Colonic mucosa (tissue), 4 donors: ENCODE data around the gene FMO5. TPM values are rescaled to one million over a fixed set of nuclear protein-coding genes. Genes with fewer than 3 reads are reported as not detected.
"Not testable (repeated sequence)": the region's sequence is repeated elsewhere in the genome, so short reads cannot be mapped to it uniquely, and the experiment has no call there.

Experiments
- DNase-seq: peaks from one replicate; pipeline ENCODE4 v3.0.0-alpha.2; 2020
- H3K27ac ChIP-seq: fragments of 200-600 bp; one replicate; pipeline ENCODE4 v1.8.0; 2021
- H3K27me3 ChIP-seq: fragments of 200-600 bp; one replicate; pipeline ENCODE4 v1.8.0; 2021
- H3K36me3 ChIP-seq: fragments of 200-600 bp; one replicate; pipeline ENCODE4 v1.8.0; 2021
- H3K4me1 ChIP-seq: fragments of 200-600 bp; one replicate; pipeline ENCODE4 v1.8.0; 2021; ENCODE audit warnings: mild to moderate bottlenecking
- H3K4me3 ChIP-seq: fragments of 200-600 bp; one replicate; pipeline ENCODE4 v1.8.0; 2021
- H3K9ac ChIP-seq, 2 donors: one replicate each; pipeline ENCODE4 v1.7.0; 2013; ENCODE audit warnings: control low read depth in 2 of 2, low read depth in 2 of 2, low read length in 2 of 2
- H3K9me3 ChIP-seq: fragments of 200-600 bp; one replicate; pipeline ENCODE4 v1.8.0; 2021
- CTCF ChIP-seq: fragments of 200-600 bp; IDR thresholded peaks from one replicate; pipeline ENCODE4 v1.8.0; 2022; ENCODE audit warnings: antibody characterized with exemption, mild to moderate bottlenecking
- intact Hi-C: fragments of 100-400 bp; cut with DNase I; formaldehyde crosslinking; loops from one replicate; pipeline ENCODE4 v1.14.1; 2022
- total RNA-seq, 2 donors: library from RNA; stranded (reverse); fragmentation: NEBNext Ultra II Directional in 1 of 2; extraction: Animal tissue kit (Norgen Biotek cat#: 25700) in 1 of 2; gene quantifications; one replicate each; pipeline ENCODE4 v1.2.1, GENCODE V29; 2021
- donor health status: healthy.
- donor health status: DM: no; HTN: no; CAD: no.
- donor health status: DM: no; HTN: no; CAD: no.

FMO5 gene
- total RNA-seq, 2 donors from 2014 or later, result 22.9 to 65.6 TPM

GRCh38 chr1:147238053-147238902, 13.1 kb upstream of the FMO5 start:
- no peaks in the 10 kb centered on the region for H3K9me3 ChIP-seq
- no peaks in the 10 kb centered on the region for H3K36me3 ChIP-seq
- H3K27me3 ChIP-seq, result no peaks in the 10 kb centered on the region
- intact Hi-C loops, result no loop called here
- H3K4me1 ChIP-seq, result peaks cover 3% of the 10 kb centered on the region
- peak overlapping the region in 1 of 2 donors; percentile 57 for H3K9ac ChIP-seq
- no peak for DNase-seq
- TF ChIP-seq CTCF, result no peak
- H3K27ac ChIP-seq, result peak overlapping the region; percentile 81
- H3K4me3 ChIP-seq, result no peak overlapping the region

- Histone ChIP-seq H3K9me3 (no peaks in the 10 kb centered on the region), H3K27ac (peak overlapping the region; percentile 81), H3K4me3 (no peak overlapping the region), H3K27me3 (no peaks in the 10 kb centered on the region), H3K36me3 (no peaks in the 10 kb centered on the region), H3K4me1 (peaks cover 3% of the 10 kb centered on the region), H3K9ac (peak overlapping the region in 1 of 2 donors; percentile 56)
- intact Hi-C loops, result no loop called here
- TF ChIP-seq CTCF, result no peak
- peak; percentile 70 for DNase-seq
These were observed 12.0 kb upstream of the FMO5 start for GRCh38 chr1:147236959-147237791.

- Histone ChIP-seq H3K9ac (peak overlapping the region in 1 of 2 donors; percentile 51), H3K27me3 (no peaks in the 10 kb centered on the region), H3K4me1 (peaks cover 3% of the 10 kb centered on the region), H3K9me3 (no peaks in the 10 kb centered on the region), H3K36me3 (no peaks in the 10 kb centered on the region), H3K27ac (peak overlapping the region; percentile 81), H3K4me3 (no peak overlapping the region)
- no peak for TF ChIP-seq CTCF
- intact Hi-C loops, result no loop called here
- no peak for DNase-seq
These were observed 11.3 kb upstream of the FMO5 start for GRCh38 chr1:147236448-147236847.

GRCh38 chr1:147235822-147236221, 10.7 kb upstream of the FMO5 start:
- no peak for DNase-seq
- Histone ChIP-seq H3K4me1 (peaks cover 3% of the 10 kb centered on the region), H3K4me3 (no peak overlapping the region), H3K27me3 (no peaks in the 10 kb centered on the region), H3K9ac (no peak overlapping the region), H3K36me3 (no peaks in the 10 kb centered on the region), H3K9me3 (no peaks in the 10 kb centered on the region), H3K27ac (no peak overlapping the region)
- intact Hi-C loops, result no loop called here
- TF ChIP-seq CTCF, result no peak

GRCh38 chr1:147233903-147234302, 8.8 kb upstream of the FMO5 start:
- DNase-seq, H3K9me3 ChIP-seq, H3K4me1 ChIP-seq, H3K27me3 ChIP-seq, H3K36me3 ChIP-seq, intact Hi-C loops, H3K9ac ChIP-seq, H3K4me3 ChIP-seq, H3K27ac ChIP-seq: not testable (repeated sequence)

GRCh38 chr1:147231032-147231431, 5.9 kb upstream of the FMO5 start:
- DNase-seq, H3K36me3 ChIP-seq, H3K9me3 ChIP-seq, H3K4me3 ChIP-seq, intact Hi-C loops, H3K27ac ChIP-seq, H3K9ac ChIP-seq, H3K27me3 ChIP-seq, H3K4me1 ChIP-seq: not testable (repeated sequence)
